HG03139 (cell line): Measurements from ENCODE around the gene MBLAC1.
"Not testable (repeated sequence)": the region's sequence is repeated elsewhere in the genome, so short reads cannot be mapped to it uniquely, and the experiment has no call there.

Source experiments
- ATAC-seq: cut with Tn5 transposase; IDR thresholded peaks from one replicate; pipeline ENCODE4 v1.9.1; 2021; ENCODE audit not compliant: unreplicated experiment

The MBLAC1 gene

DNA sequence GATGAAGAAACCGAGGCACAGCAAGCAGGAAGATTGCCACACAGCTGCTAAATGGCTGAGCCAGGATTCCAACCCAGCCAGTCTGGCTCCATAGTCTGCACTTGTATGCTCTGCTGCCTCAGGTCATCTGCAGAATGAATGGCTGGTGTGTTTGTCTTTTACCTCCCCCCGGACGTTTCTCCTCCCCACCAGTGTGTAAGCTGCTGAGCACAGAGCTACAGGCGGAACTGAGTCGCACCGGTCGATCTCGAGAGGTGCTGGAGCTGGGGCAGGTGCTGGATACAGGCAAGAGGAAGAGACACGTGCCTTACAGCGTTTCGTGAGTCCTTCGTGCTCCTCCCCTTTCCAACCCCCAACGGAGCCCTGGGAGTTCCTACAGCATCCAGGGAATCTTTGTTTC lies 4.7 kb upstream of the MBLAC1 start:
- no peak for ATAC-seq

DNA sequence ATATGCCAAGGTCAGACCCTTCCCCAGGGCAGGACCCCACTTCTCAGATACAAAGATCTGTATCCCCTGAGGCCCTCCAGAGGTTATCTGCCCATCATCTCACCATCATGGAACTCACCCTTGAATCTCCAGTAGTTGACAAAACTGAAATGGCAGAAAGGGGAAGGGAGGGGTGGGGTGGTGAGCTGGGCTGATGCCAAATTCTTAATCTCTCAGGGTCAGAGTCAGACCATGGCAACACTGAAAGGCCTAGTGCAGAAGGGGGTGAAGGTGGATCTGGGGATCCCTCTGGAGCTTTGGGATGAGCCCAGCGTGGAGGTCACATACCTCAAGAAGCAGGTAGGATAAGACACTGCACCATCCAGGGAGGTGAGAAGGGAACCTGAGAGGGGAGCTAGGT lies 4.2 kb upstream of the MBLAC1 start:
- no peak for ATAC-seq

DNA sequence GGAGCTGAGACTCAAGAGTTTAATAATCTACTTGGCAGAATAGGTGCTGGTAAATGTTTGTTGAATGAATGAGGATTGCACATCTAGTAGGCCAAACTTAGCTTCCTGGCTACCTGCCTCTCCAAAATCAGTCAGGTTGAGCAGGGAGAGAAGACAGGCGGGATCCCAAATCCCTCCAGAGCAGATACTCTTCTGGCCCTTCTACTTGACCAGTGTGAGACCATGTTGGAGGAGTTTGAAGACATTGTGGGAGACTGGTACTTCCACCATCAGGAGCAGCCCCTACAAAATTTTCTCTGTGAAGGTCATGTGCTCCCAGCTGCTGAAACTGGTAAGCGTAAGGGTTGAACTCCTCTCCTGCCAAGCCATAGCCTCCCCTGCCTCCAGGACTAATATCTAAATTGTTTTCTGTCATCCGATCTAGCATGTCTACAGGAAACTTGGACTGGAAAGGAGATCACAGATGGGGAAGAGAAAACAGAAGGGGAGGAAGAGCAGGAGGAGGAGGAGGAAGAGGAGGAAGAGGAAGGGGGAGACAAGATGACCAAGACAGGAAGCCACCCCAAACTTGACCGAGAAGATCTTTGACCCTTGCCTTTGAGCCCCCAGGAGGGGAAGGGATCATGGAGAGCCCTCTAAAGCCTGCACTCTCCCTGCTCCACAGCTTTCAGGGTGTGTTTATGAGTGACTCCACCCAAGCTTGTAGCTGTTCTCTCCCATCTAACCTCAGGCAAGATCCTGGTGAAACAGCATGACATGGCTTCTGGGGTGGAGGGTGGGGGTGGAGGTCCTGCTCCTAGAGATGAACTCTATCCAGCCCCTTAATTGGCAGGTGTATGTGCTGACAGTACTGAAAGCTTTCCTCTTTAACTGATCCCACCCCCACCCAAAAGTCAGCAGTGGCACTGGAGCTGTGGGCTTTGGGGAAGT lies 2.2 kb upstream of the MBLAC1 start:
- no peak for ATAC-seq

DNA sequence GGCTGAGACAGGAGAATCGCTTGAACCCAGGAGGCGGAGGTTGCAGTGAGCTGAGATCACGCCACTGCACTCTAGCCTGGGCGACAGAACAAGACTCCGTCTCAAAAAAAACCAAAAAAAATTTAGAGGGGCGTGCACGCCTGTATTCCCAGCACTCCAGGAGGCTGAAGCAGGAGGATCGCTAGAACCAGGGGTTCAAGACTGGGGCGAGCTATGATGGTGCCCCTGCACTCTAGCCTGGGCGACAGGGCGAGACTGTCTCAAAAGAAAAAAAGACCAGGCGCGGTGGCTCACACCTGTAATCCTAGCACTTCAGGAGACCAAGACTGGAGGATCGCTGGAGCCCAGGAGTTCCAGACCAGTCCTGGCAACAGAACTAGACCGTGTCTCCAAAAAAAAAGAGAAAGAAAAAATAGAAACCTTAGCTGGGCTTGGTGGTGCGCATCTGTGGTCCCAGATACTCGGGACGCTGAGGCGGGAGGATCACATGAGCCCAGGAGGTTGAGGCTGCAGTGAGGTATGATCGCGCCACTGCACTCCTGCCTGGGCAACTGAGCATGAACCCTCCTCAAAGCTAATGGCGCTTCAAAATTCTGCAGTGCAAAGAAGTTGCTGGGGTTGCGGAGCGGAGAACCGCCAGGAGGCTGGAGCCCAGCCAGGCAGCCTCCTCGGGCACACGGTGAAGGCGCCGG lies 382 bp upstream of the MBLAC1 start:
- ATAC-seq = peak; percentile 4

DNA sequence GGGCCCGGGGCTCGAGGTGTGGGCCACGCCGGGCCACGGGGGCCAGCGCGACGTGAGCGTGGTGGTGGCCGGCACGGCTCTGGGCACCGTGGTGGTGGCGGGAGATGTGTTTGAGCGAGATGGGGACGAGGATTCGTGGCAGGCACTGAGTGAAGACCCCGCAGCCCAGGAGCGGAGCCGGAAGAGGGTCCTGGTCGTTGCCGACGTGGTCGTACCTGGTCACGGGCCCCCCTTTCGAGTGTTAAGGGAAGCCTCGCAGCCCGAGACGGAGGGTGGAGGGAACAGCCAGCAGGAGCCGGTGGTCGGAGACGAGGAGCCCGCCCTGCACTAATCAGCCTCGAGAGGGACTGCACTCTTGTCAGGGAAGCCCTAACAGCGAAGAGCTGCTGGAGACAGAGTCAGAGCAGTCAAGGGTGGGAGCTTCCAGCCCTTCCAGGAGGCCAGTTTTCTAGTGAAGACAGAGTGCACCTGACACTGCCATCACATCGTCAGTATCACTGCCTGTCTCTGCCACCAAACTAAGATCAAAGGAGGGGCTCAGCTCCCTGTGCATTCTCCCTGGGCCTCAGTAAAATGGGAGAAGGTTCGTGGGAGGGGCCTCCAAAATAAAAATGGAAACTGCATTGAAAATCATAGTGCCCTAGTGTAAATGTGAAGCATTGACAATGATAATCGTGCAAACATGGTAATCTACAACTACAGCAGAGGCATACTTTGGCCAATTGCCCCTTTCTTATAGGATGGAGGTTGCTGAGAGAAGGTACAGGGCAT lies 1.3 kb downstream of the MBLAC1 start:
- ATAC-seq = no peak

DNA sequence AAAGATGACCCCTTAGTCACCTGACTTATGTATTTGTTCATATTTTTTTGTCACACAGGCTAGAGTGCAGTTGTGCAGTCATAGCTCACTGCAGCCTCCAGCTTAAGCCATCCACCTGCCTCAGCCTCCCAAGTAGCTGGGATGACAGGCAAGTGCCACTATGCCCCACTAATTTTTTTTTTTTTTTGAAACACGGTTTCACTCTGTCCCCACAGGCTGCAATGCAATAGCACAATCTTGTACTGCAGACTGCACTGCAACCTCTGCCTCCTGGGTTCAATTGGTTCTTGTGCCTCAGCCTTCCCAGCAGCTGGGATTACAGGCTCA lies 1.8 kb downstream of the MBLAC1 start:
- ATAC-seq = no peak

DNA sequence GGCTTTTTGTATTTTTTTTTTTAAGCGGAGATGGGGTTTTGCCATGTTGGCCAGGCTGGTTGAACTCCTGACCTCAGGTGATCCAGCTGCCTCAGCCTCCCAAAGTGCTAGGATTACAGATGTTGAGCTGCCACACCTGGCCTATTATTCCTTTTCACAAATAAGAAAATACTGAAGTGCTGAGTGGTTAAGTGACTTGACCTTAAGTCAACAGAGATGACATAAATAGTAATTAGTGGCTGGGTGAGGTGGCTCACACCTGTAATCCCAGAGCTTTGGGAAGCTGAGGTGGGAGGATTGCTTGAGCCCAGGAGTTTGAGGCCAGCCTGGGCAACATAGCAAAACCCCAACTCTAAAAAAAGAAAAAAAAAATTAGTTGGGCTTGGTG lies 3.4 kb downstream of the MBLAC1 start:
- ATAC-seq = not testable (repeated sequence)

DNA sequence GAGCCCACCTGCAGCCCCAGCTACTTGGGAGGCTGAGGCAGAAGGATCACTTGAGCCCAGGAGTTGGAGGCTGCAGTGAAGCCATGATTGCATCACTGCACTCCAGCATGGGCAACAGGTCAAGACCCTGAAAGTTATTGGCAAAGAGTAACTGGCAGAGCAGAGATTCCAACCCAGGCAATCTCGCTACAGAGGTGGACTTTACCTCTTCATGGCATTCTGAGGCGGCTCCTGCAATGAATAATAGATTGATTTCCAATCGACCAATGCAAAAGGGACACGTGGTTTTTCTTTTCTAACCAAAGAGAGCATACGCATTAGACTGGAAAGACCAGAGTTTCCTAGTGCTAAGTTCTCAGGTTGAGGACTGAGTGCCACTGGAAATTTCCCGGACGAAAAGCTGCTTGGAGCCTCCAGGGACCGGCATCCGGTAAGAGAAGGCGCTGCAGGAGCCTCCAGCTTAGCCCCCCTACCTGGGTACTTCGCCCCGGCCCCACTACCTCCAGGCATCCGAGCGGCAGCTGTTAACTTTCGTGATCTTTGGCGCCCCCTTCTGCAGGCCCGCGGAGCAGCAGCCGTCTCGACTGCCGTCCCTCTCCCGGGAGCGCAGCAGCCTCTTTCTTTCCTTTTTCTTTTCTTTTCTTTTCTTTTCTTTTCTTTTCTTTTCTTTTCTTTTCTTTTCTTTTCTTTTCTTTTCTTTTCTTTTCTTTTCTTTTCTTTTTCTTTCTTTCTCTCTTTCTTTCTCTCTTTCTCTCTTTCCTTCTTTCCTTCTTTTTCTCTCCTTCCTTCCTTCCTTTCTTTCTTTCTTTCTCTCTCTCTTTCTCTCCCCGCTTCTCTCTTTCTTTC lies 4.1 kb downstream of the MBLAC1 start:
- no peak for ATAC-seq

DNA sequence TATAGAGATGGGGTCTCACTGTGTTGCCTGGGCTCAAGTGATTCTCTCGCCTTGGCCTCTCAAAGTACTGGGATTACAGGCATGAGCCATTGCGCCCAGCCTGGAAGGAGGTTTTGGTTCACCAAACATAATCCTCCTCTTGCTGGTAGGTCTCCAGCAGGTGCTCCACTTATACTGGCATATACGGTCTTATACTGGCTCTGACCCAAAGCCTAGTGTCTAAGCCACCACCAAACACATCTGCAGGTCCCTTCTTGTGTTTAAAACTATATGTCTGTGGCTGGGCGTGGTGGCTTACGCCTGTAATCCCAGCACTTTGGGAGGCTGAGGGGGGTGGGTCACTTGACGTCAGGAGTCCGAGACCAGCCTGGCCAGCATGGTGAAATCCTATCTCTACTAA lies 5.4 kb downstream of the MBLAC1 start:
- ATAC-seq = no peak

DNA sequence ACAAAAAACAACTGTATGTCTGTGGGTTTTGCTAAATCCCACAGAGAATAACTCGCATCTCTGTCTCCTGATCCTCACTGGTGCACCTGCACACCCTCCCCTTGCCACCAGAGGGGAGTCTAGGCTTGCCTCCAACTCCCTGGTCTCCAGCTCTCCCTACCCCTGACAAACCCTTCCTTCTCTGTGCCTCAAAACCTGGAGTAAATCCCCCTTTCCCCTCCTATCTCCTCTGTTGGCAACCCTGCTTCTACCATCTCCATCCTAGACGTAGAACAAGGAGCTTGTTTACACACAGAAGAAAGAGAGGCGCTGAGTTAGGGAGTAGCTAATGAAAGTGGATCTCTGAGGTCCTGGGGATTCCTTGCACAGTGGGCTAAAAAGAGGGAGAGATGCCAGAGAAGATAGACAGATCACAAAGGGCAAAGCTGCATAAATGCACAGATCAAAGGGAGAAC lies 6.0 kb downstream of the MBLAC1 start:
- no peak for ATAC-seq

DNA sequence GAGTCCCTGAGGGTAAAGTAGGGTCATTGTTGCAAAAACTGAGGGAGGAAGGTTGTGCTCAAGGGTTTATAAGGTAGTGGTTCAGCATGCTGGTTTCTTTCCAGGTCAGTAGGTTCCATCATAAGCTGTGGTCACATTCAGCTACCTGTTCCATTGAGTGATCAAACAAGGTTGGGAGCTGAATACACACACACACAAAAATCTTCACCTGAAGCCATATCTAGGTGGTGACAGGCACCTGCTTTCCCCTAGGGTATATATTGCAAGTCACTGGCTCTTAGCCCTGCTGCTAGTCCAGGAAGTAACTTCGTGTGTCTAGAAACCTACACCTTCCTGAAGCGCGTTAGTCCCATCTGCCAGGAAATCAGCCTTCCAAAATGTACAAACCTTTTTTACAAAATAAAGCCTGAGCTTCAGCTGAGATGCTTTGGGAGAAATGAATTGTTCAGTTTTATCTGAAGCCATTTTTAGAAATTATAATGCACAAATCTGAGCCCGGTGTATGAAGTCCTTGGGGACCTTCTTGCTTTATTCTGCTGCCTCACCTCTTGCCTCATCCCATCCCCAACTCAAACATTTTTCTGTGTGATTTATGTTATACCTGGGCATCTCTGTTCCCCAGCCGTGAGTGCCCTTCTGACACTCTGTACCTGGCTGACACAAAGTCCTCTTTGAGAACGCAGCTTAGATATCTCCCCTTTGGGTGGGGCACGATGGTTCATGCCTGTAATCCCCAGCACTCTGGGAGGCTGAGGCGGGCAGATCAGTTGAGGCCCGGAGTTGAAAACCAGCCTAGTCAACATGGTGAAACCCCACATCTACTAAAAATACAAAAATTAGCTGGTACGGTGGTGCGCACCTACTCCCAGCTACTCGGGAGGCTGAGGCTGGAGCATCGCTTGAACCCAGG lies 11.3 kb downstream of the MBLAC1 start:
- no peak for ATAC-seq

DNA sequence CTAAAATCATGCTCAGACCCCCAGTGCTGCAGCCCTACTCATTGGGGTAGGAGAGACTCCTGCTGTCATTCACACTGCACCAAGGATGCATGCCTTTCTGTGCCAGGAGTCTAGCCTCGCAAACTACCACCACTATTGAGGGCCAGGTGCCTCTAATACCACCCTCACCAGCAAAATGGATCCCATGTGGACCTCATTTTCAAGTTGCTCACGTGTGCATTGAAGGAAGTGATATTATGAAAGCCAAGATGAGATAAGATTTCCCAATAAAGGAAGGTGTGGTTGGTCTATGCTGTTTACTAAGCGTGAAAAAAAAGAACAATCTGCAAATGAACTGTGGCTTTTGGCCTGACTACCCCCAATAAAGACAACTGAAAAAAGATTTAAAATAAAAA lies 14.8 kb downstream of the MBLAC1 start:
- no peak for ATAC-seq

DNA sequence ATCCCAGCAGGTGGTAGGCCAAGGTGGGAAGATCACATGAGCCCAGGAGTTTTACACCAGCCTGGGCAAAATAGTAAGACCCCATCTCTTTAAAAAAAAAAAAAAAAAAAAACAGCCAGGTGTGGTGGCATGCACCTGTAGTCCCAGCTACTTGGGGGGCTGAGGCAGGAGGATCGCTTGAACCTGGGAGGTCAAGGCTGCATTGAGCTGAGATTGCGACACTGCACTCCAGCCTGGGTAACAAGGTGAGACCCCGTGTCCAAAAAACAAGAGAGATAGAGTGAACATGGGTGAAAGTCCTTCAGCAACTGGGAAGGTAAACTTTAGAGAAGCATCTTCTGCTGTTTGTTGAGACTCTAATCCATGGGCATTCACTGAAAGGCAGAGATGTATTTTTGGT lies 15.7 kb downstream of the MBLAC1 start:
- ATAC-seq = no peak

DNA sequence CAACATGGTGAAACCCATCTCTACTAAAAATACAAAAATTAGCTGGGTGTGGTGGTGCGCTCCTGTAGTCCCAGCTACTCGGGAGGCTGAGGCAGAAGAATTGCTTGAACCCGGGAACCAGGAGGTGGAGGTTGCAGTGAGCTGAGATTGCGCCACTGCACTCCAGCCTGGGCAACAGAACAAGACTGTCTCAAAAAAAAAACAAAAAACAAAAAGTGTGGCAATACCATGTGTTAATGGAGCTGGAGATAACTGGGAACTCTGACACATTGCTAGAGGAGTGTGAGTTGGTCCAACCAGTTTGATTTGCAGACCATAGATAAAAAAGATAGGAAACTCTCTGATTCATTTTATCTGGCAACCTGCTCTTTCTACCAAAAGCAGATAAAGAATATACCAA lies 19.6 kb downstream of the MBLAC1 start:
- not testable (repeated sequence) for ATAC-seq

DNA sequence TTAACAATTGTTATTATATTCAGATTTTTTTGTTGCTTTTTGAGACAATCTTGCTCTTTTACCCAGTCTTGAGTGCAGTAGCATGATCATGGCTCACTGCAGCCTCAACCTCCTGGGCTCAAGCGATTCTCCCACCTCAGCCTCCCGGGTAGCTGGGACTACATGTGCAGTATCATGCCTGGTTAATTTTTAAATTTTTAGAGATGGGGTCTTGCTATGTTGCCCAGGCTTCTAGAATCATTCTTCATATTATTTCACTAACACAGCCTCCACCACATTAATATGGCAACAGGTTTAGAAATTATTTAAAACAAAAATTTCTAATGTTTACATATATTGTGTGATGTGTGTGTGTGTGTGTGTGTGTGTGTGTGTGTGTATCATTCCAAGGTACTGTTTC lies 20.5 kb downstream of the MBLAC1 start:
- no peak for ATAC-seq

DNA sequence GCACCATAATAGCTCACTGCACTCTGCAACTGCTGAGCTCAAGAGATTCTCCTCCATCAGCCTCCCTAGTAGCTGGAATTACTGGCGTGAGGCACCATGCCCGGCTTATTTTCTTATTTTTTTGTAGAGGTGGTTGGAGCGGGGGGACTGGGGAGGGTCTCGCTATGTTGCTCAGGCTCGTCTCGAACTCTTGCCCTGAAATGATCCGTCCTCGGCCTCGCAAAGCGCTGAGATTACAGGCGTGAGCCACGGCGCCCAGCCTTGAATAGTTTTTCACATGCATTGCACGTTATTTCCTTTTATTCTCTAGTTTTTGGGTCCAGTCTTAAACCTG lies 21.4 kb downstream of the MBLAC1 start:
- no peak for ATAC-seq

DNA sequence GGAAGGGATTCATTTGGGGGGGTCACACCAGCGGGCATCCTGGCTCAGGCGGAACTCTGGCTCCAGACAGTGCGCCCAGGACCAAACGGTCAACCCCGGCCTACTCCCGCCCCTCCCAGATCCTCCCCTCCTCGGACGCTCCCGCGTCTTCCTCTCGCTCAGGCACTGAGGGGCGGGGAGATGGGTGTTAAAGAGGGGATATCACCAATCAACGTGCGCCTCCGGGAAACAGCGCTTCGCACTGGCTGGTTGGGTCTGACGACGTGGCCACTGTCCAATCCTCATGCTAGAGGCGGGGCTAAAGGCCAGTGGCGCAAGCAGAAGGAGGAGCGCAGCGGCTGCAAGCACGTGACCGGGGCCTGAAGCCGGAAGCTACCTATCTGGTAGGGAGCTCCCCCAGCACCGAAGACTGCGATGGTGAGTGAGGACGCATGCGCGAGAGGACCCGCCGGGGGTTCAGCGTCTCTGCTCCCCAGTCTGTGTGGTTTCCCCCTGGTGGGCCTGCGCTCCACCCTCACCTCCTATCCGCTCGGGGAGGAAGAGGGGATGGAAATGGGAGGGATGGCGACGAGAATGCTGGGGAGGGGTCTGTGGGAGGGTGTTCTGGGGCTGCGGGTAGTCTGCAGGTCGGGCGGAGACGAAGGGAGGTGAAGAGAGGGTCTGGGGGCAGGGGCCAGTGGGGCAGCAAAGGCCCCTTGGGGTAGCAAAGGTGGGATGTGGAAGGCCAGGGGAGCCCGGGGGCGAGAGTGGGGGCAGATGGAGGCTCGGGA lies 22.0 kb downstream of the MBLAC1 start, which contains the start of gene LAMTOR4:
LAMTOR4 (plus strand) TSS at position 360 of the 770 bp plus-strand sequence; CDS start at position 415, 55 bp downstream.
- ATAC-seq = peak; percentile 98

DNA sequence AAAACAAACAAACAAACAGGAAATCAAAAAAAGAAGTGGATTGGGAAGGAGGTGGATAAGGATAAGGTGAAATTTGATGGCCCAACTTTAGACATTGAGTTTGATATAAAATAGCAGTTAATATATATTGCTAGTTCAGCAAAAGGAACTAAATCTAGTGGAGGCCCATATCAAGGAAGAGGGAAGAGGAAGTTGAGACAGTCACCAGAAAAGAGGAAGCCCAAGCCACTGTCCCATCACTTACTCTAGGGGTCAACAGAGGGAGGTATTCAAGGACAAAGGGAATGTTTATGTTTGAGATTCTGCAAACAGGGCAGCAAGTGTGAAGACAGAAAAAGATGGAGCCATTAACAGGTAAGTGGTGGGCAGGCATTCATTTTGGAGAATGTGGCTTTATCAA lies 25.6 kb downstream of the MBLAC1 start:
- ATAC-seq = no peak
